Activated B cell treated with CpG ODN at 0.5 μM for 24 hours (primary cell): ENCODE measurements around the gene PGBD5. TPM values are rescaled to one million over a fixed set of nuclear protein-coding genes. Genes with fewer than 3 reads are reported as not detected.

Experiments used
- ATAC-seq: fragments of 200-7000 bp; cut with Tn5 transposase; one replicate; pipeline ENCODE4 v1.10.0; 2021; ENCODE audit warnings: low read depth, mild to moderate bottlenecking, moderate library complexity
- CTCF ChIA-PET: fragments of 350-600 bp; sonication (Branson Sonifier 250); formaldehyde crosslinking; loops from one replicate; lab custom pipeline; 2021; ENCODE audit warnings: antibody characterized with exemption; lab: Charles Lee
- POLR2A ChIA-PET: fragments of 350-600 bp; sonication (Branson Sonifier 250); formaldehyde crosslinking; loops from one replicate; lab custom pipeline; 2021; ENCODE audit warnings: antibody characterized with exemption; lab: Charles Lee
- DNase-seq: peaks from one replicate; pipeline ENCODE4 v3.0.0; 2022
- H3K27ac Mint-ChIP-seq: one replicate; pipeline ENCODE4 v1.8.0; 2020; ENCODE audit warnings: mixed read lengths
- H3K27me3 Mint-ChIP-seq: one replicate; pipeline ENCODE4 v1.8.0; 2021; ENCODE audit warnings: mixed read lengths
- H3K36me3 Mint-ChIP-seq: one replicate; pipeline ENCODE4 v1.8.0; 2021; ENCODE audit warnings: low read depth, mixed read lengths
- H3K4me1 Mint-ChIP-seq: one replicate; pipeline ENCODE4 v1.8.0; 2021; ENCODE audit warnings: mixed read lengths
- H3K4me3 Mint-ChIP-seq: one replicate; pipeline ENCODE4 v1.8.0; 2020; ENCODE audit warnings: mild to moderate bottlenecking, mixed read lengths
- H3K9me3 Mint-ChIP-seq: one replicate; pipeline ENCODE4 v1.8.0; 2020; ENCODE audit warnings: mixed read lengths
- CTCF ChIP-seq: fragments of 200-600 bp; IDR thresholded peaks from one replicate; pipeline ENCODE4 v1.8.0; 2022; ENCODE audit warnings: antibody characterized with exemption, mild to moderate bottlenecking
- intact Hi-C: fragments of 100-400 bp; cut with micrococcal nuclease; formaldehyde crosslinking; loops from one replicate; pipeline ENCODE4 v1.15.1; 2024
- total RNA-seq: library from RNA; stranded (reverse); gene quantifications from 2 replicates; pipeline ENCODE4 v1.2.3, GENCODE V29; 2022

PGBD5 gene
- total RNA-seq, 1 donor from 2014 or later, result not detected

- peaks cover 10% of the 10 kb centered on the region for H3K9me3 Mint-ChIP-seq
- H3K27me3 Mint-ChIP-seq, result peaks cover 4% of the 10 kb centered on the region
- no peak for ATAC-seq
- CTCF ChIA-PET, result no interaction called here
- intact Hi-C loops, result no loop called here
- H3K36me3 Mint-ChIP-seq, result no peaks in the 10 kb centered on the region
- no peak overlapping the region for H3K27ac Mint-ChIP-seq
- DNase-seq, result no peak
- POLR2A ChIA-PET, result no interaction called here
- H3K4me1 Mint-ChIP-seq, result no peaks in the 10 kb centered on the region
- no peak overlapping the region for H3K4me3 Mint-ChIP-seq
- no peak for TF ChIP-seq CTCF
Observed at GRCh38 chr1:230379928-230380327, 46.2 kb downstream of the PGBD5 start.

GRCh38 chr1:230379462-230379861 lies 46.7 kb downstream of the PGBD5 start:
- ChIA-PET POLR2A (no interaction called here), CTCF (no interaction called here)
- no peak for TF ChIP-seq CTCF
- no peaks in the 10 kb centered on the region for H3K4me1 Mint-ChIP-seq
- DNase-seq (no peak), ATAC-seq (no peak)
- no peak overlapping the region for H3K4me3 Mint-ChIP-seq
- no peaks in the 10 kb centered on the region for H3K36me3 Mint-ChIP-seq
- H3K27ac Mint-ChIP-seq, result no peak overlapping the region
- H3K27me3 Mint-ChIP-seq, result peaks cover 5% of the 10 kb centered on the region
- intact Hi-C loops, result no loop called here
- H3K9me3 Mint-ChIP-seq, result peaks cover 10% of the 10 kb centered on the region

GRCh38 chr1:230377851-230378250 lies 48.3 kb downstream of the PGBD5 start:
- TF ChIP-seq CTCF, result no peak
- H3K36me3 Mint-ChIP-seq, result no peaks in the 10 kb centered on the region
- CTCF ChIA-PET, result no interaction called here
- peaks cover 10% of the 10 kb centered on the region for H3K9me3 Mint-ChIP-seq
- ATAC-seq, result no peak
- intact Hi-C loops, result no loop called here
- no peak overlapping the region for H3K4me3 Mint-ChIP-seq
- H3K27me3 Mint-ChIP-seq, result peaks cover 2% of the 10 kb centered on the region
- DNase-seq, result no peak
- POLR2A ChIA-PET, result no interaction called here
- H3K4me1 Mint-ChIP-seq, result no peaks in the 10 kb centered on the region
- no peak overlapping the region for H3K27ac Mint-ChIP-seq

- no peak for DNase-seq
- POLR2A ChIA-PET, result no interaction called here
- H3K27me3 Mint-ChIP-seq, result peaks cover 2% of the 10 kb centered on the region
- intact Hi-C loops, result no loop called here
- CTCF ChIA-PET, result no interaction called here
- ATAC-seq, result no peak
- H3K4me3 Mint-ChIP-seq, result no peak overlapping the region
- no peak overlapping the region for H3K27ac Mint-ChIP-seq
- peaks cover 10% of the 10 kb centered on the region for H3K9me3 Mint-ChIP-seq
- no peaks in the 10 kb centered on the region for H3K36me3 Mint-ChIP-seq
- no peak for TF ChIP-seq CTCF
- H3K4me1 Mint-ChIP-seq, result no peaks in the 10 kb centered on the region
Observed at GRCh38 chr1:230377324-230377723, 48.8 kb downstream of the PGBD5 start.

- Mint-ChIP-seq H3K36me3 (no peaks in the 10 kb centered on the region), H3K4me1 (no peaks in the 10 kb centered on the region), H3K27ac (no peak overlapping the region), H3K4me3 (no peak overlapping the region), H3K27me3 (peaks cover 2% of the 10 kb centered on the region), H3K9me3 (peaks cover 10% of the 10 kb centered on the region)
- CTCF ChIA-PET, result no interaction called here
- intact Hi-C loops, result no loop called here
- no peak for ATAC-seq
- POLR2A ChIA-PET, result no interaction called here
- no peak for DNase-seq
- no peak for TF ChIP-seq CTCF
Observed at GRCh38 chr1:230376296-230376695, 49.8 kb downstream of the PGBD5 start.
